ENCODE data around the gene FASTKD3.

FASTKD3 gene

GRCh38 chr5:7881091-7881490 lies 12.3 kb upstream of the FASTKD3 start:
- no peak for DNase-seq

GRCh38 chr5:7878381-7878873 lies 9.6 kb upstream of the FASTKD3 start:
- no peak for DNase-seq

GRCh38 chr5:7877851-7878250 lies 9.0 kb upstream of the FASTKD3 start:
- no peak for DNase-seq

DNA sequence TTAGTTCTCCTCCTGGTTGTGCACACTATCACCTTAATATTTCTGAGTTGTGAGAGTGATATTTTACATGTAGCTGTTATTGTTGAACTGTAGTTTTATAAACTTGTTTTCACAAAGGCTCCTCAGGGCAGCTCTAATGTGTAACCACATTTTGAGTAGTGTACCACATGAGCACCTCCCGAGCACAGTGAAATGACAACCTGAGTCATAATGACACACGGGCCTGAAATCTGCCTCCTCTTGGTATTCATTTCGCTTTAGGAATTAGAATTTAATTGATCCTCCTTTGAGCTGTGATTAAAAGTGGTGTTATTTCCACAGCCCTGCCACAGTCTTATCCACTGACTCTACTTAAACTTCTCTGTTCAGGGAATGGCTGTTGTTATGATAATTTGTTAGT lies 8.0 kb upstream of the FASTKD3 start:
- no peak for DNase-seq

DNA sequence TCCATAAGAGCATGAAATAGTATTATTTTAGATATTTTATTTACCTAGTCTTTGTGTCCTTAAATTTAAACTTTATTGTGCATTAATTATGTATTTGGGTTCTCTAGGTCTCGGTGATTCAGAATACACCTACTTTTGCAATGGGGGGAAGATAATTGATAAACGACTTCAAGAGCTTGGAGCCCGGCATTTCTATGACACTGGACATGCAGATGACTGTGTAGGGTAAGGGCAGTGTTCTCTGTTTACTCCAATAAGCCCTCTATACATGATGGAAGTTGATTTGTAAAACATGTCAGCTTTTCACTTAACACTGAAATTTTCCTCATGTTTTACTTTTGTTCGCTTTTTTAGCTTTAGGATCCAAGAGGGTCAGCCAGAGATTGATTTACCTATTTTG lies 6.3 kb upstream of the FASTKD3 start:
- no peak for DNase-seq

DNA sequence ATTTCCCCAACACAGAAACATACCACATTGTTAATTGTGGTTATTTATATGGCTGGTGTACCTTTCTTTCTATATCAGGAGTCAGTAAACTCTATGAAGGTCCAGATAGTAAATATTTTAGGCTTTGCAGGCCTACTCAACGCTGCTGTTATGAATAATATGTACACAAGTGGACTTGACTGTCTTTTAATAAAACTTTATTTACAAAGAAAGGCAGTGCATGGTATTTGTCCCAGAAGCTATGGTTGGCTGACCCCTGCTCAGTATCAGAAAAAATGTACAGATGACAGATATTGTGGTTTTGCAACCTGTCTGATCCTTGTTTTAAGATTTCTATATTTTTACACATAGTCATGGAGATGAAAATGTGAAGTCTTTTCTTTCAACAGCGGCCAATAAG lies 5.8 kb upstream of the FASTKD3 start:
- no peak for DNase-seq

DNA sequence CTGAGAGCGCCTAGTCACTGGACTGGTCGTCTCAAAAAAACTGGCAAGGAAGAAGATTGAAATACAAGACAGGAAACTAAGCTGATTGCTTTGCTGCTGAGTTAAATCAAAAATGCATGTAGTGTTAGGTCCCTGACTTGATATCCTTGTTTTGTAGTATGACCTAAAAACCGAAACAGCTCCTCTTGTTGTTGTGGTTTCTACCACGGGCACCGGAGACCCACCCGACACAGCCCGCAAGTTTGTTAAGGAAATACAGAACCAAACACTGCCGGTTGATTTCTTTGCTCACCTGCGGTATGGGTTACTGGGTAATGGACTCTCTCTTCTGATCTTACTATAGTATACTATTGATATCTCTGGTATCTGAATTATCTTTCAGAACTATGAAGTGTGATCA lies 4.4 kb upstream of the FASTKD3 start:
- peak; percentile 40 for DNase-seq

DNA sequence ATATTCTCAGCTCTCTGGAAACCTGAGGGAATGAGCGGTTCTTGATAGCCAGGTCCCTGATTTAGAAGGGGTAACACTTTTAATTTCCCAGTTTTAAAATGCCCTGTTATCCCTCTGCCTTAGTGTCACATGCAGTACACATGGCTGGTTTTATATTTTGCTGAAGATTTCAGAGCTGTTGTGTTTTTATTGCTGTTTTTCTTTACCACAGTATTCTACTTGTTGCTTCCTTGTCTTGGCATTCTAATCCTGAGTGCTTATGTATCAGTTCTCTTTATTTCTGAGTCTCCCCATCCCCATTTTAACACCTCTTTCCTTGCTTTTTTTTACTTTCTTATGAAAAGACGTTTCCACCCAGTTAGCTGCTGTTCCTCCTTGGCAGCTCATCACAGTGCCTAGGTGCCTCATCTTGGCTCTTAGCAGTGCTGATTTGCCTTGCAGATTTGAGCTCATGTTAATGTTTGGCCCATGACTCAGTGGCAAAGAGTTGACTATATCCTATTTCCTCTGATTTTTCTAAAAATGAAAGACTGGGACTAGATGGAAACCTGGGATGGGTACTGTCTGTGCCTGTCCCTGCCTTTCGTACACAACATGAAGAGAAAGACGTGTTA lies 3.8 kb upstream of the FASTKD3 start:
- no peak for DNase-seq

- DNase-seq: no peak
These were observed 2.8 kb upstream of the FASTKD3 start for GRCh38 chr5:7871653-7872052.

DNA sequence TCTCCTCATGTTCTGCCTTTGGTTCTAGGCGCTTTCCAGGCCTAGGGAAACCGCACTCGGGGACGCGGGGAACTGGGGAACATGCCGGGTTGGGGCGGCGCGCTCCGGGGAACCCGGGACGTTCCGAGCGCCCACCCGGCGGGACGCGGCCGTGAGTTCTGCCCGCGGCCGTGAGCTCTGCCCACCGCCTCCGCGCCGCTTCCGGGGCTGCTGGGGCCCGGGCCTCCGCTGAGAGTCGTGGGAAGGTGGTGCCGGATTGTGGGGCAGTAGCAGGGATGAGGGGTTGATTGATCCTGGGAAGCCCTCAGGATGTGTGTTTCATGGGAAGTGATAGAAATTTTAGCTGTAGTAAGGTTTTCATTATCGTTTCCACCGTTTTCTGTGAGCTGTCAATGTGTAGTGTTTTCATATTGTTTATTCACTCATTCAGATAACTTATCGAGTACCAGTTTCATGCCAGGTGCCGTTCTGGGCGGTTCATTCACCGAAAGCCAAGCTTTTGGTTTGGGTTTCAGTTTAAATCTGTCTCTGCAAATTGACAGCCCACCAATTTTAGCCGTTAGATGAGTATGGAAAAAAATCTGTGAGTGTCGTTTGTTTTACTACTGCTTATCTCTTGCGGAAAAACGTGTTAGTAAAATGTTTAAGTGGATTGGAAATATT lies 774 bp upstream of the FASTKD3 start:
- DNase-seq: peak; percentile 38

GRCh38 chr5:7868427-7868772 lies 431 bp downstream of the FASTKD3 start:
- DNase-seq: no peak

DNA sequence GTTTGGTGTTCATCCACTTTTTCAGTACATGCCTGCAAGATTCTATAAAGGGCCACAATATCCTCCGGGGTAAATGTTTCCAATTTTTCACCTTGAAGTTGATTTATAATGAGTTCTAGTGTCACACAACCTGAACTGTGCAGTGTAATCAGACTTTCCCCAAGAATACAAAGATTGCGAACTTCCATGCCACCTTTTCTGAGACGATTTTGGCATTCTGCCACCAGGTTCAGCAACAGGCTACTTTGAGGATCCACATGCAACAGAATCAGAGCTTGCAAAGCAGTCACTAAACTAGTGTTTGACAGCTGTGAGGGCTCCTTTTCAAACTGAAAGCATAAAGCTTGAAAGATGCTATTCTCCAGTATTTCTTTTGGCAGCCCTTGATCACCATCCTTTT lies 1.6 kb downstream of the FASTKD3 start:
- no peak for DNase-seq

DNA sequence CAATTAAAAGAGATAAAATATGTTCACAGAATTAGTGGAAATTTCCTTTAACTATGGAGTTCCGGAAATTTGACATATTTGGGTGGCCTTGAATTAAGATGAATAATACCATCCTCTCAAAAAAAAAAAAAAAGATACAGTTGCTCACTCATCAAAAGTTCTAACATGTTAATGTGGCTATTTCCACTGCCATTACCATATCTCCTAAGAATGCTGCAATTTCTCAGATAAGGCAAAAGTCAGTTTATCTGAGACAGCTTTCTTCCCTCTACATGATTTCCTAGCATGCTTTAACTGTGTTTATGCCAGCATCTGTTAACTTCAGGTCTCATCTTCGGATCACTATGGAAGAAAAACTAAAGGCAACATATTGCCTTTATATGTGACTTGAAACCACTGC lies 2.6 kb downstream of the FASTKD3 start:
- DNase-seq: no peak

GRCh38 chr5:7857926-7858632 lies 10.8 kb downstream of the FASTKD3 start:
- no peak for DNase-seq

DNA sequence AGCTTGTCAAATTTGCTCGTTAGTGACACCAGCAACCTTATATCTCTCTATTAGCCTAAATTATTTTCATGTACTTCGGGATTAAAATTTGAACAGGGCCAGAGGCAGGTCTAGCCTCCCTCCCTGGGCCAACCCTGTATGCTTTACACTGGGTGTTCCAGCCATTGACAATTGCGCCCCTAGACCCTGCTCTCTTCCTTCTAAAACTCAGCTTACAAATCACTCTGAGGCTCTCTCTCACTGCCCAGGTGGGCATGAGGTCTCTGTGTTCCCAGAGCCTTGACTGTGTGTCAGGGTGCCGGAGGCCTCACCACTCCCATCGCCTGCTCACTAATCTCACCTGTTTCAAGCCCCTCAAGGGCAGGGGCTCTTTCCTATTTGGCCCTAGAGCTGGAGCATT lies 11.5 kb downstream of the FASTKD3 start:
- no peak for DNase-seq

DNA sequence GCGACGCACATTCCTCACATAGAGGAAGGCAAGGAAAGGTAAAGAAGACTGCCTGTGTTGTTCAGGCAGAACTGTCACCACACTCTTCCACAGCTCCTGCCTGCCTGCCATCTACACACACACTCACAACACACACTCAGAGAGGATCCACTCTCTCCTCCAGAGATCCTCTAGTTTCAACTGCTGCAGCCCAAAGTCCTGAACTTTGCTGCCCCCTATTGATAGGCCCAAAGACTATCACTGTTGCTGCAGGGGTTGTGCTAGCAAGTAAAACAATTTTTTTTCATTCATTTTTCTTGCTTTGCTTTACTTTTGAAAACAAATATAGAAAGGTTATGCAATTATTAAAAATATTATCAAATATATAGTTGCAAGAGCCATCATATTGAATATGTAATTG lies 12.0 kb downstream of the FASTKD3 start:
- DNase-seq: no peak

GRCh38 chr5:7855611-7856010 lies 13.2 kb downstream of the FASTKD3 start:
- no peak for DNase-seq

DNA sequence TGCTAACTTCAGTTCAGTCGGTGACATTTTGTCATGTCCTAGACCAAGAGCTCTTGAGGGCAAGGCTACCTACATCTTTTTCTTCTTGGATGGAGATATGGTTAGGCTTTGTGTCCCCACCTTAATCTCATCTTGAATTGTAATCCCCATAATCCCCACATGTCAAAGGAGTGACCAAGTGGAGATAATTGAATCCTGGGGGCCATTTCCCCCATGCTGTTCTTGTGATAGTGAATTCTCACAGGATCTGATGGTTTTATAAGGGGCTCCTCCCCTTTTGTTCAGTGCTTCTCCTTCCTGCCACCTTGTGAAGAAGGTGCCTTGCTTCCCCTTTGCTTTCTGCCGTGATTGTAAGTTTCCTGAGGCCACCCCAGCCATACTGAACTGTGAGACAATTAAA lies 15.8 kb downstream of the FASTKD3 start:
- DNase-seq: no peak

GRCh38 chr5:7852542-7852941 lies 16.3 kb downstream of the FASTKD3 start:
- no peak for DNase-seq

DNA sequence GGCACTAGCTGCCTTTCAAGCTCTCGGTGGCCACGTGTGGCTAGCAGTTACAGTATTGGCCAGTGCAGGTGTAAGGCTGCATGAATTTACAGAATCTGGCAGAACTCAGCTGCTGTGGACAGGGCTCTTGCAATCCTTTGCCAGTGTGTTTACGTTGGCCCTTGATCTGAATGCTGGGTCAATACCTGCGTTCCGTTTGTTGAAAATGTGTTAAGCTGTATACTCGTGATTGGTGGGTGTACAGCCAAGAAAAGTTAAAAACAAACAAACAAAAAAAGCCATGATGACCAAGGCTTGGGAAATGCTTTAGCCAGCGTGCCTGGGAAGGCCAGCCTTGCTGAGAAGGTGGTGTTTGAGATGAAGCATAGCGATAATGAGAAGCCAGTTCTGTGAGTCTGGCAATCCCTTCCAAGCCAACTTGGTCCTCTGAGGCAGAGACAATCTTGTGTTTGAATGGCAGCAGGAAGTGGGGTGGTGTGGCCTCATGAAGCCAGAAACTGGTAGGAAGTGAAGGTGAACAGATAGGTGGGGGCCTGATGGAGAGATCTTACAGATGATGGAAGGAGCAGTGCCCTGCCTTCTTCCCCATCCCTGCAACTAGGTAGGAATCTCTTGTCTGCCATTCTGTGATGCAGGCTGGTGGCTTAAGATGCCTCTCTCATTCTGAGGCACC lies 17.1 kb downstream of the FASTKD3 start:
- no peak for DNase-seq

GRCh38 chr5:7851240-7851592 lies 17.6 kb downstream of the FASTKD3 start:
- DNase-seq: no peak

- peak; percentile 33 for DNase-seq
These were observed 18.2 kb downstream of the FASTKD3 start, which contains the start of gene CFAP90 for GRCh38 chr5:7850395-7851239. Gene CFAP90, minus strand, starts transcription at chr5:7851133. Its CDS starts 112 bp downstream, at chr5:7851021.
